Stimulated activated CD4-positive, alpha-beta T cell treated with anti-CD3 and anti-CD28 coated beads, Interleukin-2, amount 100 ng/mL, for 48 hours (primary cell): Measurements from ENCODE around the gene KBTBD12.

Source experiments
- DNase-seq, 2 donors: peaks; one replicate each; pipeline ENCODE4 v3.0.0-alpha.2; 2020

KBTBD12 gene

GRCh38 chr3:127987309-127987995 is 72.4 kb downstream of the KBTBD12 start:
- DNase-seq = no peak

- no peak for DNase-seq
These were observed 73.9 kb downstream of the KBTBD12 start for GRCh38 chr3:127988770-127989557.

DNA sequence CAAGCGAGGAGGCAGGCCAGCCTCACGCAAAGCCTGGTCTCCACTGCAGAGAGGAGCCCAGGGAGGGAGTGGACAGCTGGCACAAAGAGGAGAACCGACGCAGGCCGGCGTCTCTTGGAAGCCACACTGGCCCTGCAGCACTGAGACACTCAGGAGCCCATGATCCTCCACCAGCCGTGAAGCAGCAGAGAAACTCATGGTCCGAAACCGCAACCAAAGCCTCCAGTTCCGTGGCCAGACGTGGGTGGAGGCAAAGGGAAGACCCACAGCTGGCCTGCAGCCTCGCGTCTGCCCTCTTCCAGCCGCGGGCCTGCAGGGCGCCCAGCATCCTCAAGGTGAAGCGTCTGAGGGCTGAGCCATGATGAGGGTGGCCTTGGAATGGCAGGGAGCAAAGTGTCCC is 75.0 kb downstream of the KBTBD12 start:
- no peak for DNase-seq

DNA sequence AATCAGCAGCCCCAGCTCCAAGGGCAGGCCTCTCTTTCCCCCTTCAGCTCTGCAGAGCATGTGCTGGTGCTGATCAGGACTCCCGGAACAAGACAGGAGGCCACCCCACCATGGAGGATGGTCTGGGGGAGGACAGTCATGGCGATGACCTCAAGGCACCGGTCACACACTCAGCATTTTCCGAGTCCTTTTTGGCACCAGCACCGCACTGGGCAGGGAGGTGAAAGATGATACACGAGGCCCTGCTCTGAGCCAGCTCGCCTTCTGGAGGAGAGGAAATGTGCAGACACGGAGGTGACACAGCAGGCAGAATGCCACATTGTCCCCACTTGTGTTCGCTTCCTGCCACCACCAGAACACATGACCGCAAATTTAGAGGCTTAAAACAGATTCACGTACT is 75.4 kb downstream of the KBTBD12 start:
- no peak for DNase-seq

DNA sequence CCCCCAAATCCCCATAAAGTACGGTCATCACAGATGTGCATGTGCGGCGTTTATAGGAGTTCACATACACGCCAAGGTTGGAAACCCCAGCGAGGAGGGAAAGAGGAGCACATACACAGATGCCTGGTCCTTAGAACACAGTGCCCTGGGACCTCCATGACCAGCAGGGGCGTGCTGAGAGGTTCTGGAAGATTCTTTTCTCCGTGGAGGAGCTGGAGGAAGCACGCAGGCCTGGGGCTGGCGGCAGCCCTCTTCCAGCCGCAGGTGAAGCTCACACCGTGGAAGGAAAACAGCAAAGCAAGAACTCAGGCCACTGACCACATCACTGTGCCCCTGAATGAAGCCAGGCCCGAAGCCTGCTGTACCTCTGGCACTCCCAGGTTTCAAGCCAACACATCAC is 76.2 kb downstream of the KBTBD12 start:
- no peak for DNase-seq

- DNase-seq = no peak
These were observed 76.6 kb downstream of the KBTBD12 start for GRCh38 chr3:127991681-127992080.

GRCh38 chr3:127992127-127992526 is 77.1 kb downstream of the KBTBD12 start:
- no peak for DNase-seq

DNA sequence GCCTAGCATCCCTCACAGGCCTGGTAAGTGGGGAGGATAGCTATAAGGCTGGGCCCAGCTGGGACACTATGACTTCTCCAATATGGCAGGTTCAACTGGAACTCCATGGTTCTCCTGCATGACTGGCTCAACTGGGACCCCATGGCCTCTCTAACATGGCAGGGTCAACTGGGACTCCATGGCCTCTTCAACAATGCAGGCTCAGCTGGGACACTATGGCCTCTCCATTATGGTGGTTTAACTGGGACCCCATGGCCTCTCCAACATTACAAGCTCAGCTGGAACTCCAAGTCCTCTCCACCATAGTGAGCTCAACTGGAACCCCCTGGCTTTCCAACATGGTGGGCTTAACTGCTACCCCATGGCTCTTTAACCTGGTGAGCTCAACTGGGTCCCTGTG is 79.0 kb downstream of the KBTBD12 start:
- no peak for DNase-seq

DNA sequence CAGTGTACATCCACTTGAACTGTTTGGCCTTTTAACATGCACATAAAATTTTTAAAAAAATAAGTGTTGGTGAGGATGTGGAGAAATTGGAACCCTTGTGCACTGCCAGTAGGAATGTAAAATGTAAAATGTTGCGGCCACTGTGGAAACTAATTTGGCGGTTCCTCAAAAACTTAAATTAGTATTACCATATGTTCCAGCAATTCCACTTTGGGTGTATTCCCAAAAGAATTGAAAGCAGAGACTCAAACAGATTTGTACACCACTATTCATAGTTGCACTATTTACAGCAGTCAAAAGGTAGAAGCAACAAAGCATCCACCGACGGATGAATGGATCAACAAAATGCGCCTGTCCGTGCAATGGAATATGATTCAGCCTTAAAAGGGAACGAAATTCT is 82.0 kb downstream of the KBTBD12 start:
- no peak for DNase-seq

- no peak for DNase-seq
These were observed 82.9 kb downstream of the KBTBD12 start for GRCh38 chr3:127997961-127998360.

GRCh38 chr3:127998596-127998995 is 83.6 kb downstream of the KBTBD12 start:
- DNase-seq = no peak

- no peak for DNase-seq
These were observed 84.6 kb downstream of the KBTBD12 start for GRCh38 chr3:127999509-128000106.

DNA sequence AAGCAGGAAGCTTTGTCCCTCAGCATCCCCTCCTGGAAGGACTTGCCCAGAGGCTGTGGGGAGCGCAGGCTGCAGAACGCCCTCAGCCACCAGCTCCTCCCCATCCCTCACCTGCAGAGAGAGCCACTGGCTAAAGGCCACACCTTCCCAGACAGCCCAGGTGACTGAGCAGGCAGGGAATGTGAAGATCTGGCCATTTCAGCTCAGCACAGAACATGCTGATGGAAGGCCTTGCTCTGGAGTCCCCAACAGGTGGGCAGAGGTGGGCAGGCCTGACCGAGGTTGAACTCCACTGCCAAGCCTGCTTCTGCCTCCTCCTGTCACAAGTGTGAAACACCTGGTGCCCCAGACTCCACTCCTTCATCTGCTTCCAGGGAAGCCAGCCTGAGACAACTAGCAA is 86.5 kb downstream of the KBTBD12 start:
- no peak for DNase-seq

- DNase-seq = no peak
These were observed 89.6 kb downstream of the KBTBD12 start for GRCh38 chr3:128004661-128005060.

DNA sequence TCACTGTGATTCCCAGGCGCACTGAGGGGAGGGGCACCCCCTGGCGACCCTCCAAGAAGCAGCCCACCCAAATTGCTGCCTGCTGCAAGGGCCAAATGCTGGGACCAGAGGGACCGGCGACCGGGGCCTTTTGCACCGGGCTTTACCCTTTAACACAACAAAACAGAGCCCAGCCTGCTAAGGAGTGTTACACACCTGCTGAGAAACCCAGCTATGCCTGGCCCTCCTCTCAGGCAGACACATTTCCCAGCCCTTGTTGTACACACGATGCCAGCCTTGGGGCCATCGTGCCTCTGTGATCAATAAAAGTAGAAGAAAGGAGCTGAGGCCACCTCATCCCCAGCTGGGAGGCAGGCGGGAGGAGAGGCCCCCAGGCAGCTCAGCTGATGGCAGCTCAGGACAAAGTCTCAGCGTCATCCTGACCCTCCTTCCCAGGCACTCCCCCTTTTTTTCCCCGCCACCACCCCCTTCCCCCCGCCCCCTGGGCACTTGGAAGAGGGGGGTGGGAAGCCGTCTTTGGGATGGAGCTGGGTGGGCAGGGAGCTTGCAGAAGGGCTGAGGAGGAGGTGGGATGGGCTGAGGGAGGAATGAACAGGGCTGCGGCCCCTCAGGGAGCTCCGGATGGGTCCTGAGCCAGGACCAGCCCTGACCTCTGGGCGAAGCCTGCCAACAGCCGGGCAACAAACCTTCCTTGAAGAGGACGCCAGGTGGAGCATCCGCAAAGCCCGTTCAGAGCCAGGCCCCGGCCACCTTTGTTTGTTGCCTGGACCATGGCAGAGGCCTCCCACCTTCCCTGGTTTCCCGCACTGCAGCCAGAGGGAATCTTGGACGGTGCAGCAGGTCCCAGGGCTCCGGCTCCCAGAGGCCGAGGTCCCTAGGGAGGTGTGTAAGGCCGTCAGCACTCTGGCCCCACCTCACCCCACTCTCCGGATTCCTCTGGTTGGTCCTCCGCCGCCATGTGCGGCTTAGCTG is 91.3 kb downstream of the KBTBD12 start:
- no peak for DNase-seq

- DNase-seq = no peak
These were observed 92.0 kb downstream of the KBTBD12 start for GRCh38 chr3:128007033-128007424.

GRCh38 chr3:128009952-128010846 is 95.2 kb downstream of the KBTBD12 start:
- no peak for DNase-seq

GRCh38 chr3:128011140-128011539 is 96.1 kb downstream of the KBTBD12 start:
- peak; percentile 6 to 9 for DNase-seq

DNA sequence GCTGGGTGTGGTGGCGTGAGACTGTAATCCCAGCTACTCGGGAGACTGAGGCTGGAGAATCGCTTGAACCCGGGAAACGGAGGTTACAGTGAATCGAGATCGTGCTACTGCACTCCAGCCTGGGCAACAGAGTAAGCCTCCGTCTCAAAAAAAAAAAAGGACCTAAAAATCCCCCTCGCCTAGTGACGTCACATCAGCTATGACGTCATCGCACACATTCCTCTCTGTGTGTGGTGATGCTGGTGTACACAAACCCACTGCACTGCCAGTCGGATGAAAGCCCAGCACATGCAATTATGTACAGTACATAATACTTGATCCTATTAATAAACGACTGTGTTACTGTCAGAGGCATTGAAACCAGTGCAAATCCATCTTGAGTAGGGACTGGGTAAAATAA is 97.0 kb downstream of the KBTBD12 start:
- no peak for DNase-seq

GRCh38 chr3:128014548-128014947 is 99.5 kb downstream of the KBTBD12 start:
- DNase-seq = no peak

- DNase-seq = no peak
These were observed 101.5 kb downstream of the KBTBD12 start for GRCh38 chr3:128016502-128016901.
